ENCODE data around the gene CLEC11A. TPM values are rescaled to one million over a fixed set of nuclear protein-coding genes. Genes with fewer than 3 reads are reported as not detected.

Gene CLEC11A
- total and polyA plus RNA-seq, 2 of the 8 experiments (the other 6 are each of a cell fraction or from before 2014, with no cell fraction given): 4.3 to 17.4 TPM

- H3K4ac ChIP-seq (replicated peaks; ENCODE audit: insufficient read length, low read depth, low read length): no peak overlapping the region
- H4K5ac ChIP-seq (ENCODE audit: insufficient read length, low read depth, low read length): no peak overlapping the region
- H3K18ac ChIP-seq (ENCODE audit: extremely low read depth, low read length): 0 out of 2 replicates have a peak overlapping the region, but pooled peaks have one; percentile 7
- POLR2A ChIA-PET (ENCODE audit: partially characterized antibody): interaction anchor here (0.6 to 11.8 kb wide), 4 partner anchors 61 to 87 kb away, joined by 3 to 72 read pairs (median 3); no protein-coding TSS in a partner anchor
- H3K56ac ChIP-seq (replicated peaks; ENCODE audit: insufficient read length, low read depth, low read length): no peak overlapping the region
- no peak for FAIRE-seq
- H2BK5ac ChIP-seq (ENCODE audit: low read depth, low read length): 0 out of 2 replicates have a peak overlapping the region, but pooled peaks have one; percentile 35
- H4K20me1 ChIP-seq (replicated peaks in 1 of 2; ENCODE audit: control insufficient read depth in 1 of 2, insufficient read depth in 2 of 2, low read length in 2 of 2): peaks cover 3 to 4% of the 10 kb centered on the region in 2 experiments
- no peak overlapping the region for H2BK15ac ChIP-seq (ENCODE audit: low read length)
- TF ChIP-seq SIN3A (conservative IDR thresholded peaks at IDR 0.05 in 1 of 2, IDR thresholded peaks at IDR 0.05 in 1 of 2; ENCODE audit: low read depth in 1 of 2, low read length in 2 of 2) (no peak), ASH2L (IDR thresholded peaks at IDR 0.05; ENCODE audit: low read length) (peak; percentile 83)
- no peak overlapping the region for H2AK5ac ChIP-seq (ENCODE audit: low read depth, low read length)
- H3K27me3 ChIP-seq (replicated peaks in 1 of 4; ENCODE audit: control insufficient read depth in 3 of 4, extremely low read depth in 1 of 4, insufficient read depth in 3 of 4, low read length in 3 of 4): peaks cover 0 to 36% (median 25%) of the 10 kb centered on the region in 4 experiments; a peak in 6 of 7 replicates
- H2BK12ac ChIP-seq (ENCODE audit: low read depth, low read length): no peak overlapping the region
- DNase-seq (ENCODE audit: low read depth in 1 of 2, low spot score in 2 of 2): peak in 1 of 2 experiments; percentile 72
- peak overlapping the region; percentile 38 to 94 (median 56) for H3K4me3 ChIP-seq (ENCODE audit: extremely low read depth in 1 of 4, insufficient read depth in 2 of 4, low read depth in 3 of 4, low read length in 4 of 4)
- CTCF ChIA-PET (ENCODE audit: partially characterized antibody): interaction anchor here (0.6 to 3.6 kb wide), 6 partner anchors 9 to 61 kb away, joined by 3 to 26 read pairs (median 3); no protein-coding TSS in a partner anchor
- no peak overlapping the region for H2AFZ ChIP-seq (ENCODE audit: low read length)
- H2BK20ac ChIP-seq (ENCODE audit: low read length): no peak overlapping the region
- no peaks in the 10 kb centered on the region for H3K9me3 ChIP-seq (ENCODE audit: insufficient read depth in 2 of 2, low read depth in 1 of 2, low read length in 1 of 2)
- no peak overlapping the region; the same call in 1 of the 2 replicates for H4K8ac ChIP-seq (ENCODE audit: extremely low read depth, insufficient read depth, low read length)
- no peaks in the 10 kb centered on the region for H3K79me1 ChIP-seq (ENCODE audit: low read depth, low read length)
- H3K23ac ChIP-seq (ENCODE audit: insufficient read length): no peak overlapping the region
- H3K79me2 ChIP-seq (ENCODE audit: control insufficient read depth in 1 of 2, insufficient read depth in 2 of 2, low read length in 2 of 2): no peaks in the 10 kb centered on the region
- H3K4me2 ChIP-seq (ENCODE audit: insufficient read depth in 1 of 2, low read depth in 2 of 2, low read length in 2 of 2): peak overlapping the region; percentile 49 to 72
- 1% methylated on average over 20 of the region's 74 CpGs; no CpG with 5 or more reads in 1 of the 2 experiments for WGBS, 2 experiments (ENCODE audit: extremely low coverage in 1 of 2, insufficient coverage in 1 of 2, insufficient read length in 1 of 2, insufficient replicate concordance in 2 of 2, low coverage in 1 of 2, low lambda C conversion rate in 2 of 2, missing lambda C conversion rate in 1 of 2)
- H3K23me2 ChIP-seq (ENCODE audit: low read depth, low read length): peaks cover 3% of the 10 kb centered on the region; the same call in 1 of the 2 replicates
- H4K91ac ChIP-seq (replicated peaks; ENCODE audit: insufficient read length, low read length): no peak overlapping the region
- H3K36me3 ChIP-seq (ENCODE audit: control insufficient read depth in 2 of 4, insufficient read depth in 4 of 4, low read length in 3 of 4): no peaks in the 10 kb centered on the region; a peak in 1 of 8 replicates
- H3K4me1 ChIP-seq (replicated peaks in 1 of 4; ENCODE audit: control insufficient read depth in 3 of 4, insufficient read depth in 4 of 4, low read length in 3 of 4): peaks cover 5 to 33% (median 20%) of the 10 kb centered on the region in 4 experiments
- no peak overlapping the region for H3K14ac ChIP-seq (ENCODE audit: insufficient read length)
- no peak overlapping the region for H3K27ac ChIP-seq (ENCODE audit: low read depth, low read length)
- H2BK120ac ChIP-seq (replicated peaks; ENCODE audit: low read depth, low read length): no peak overlapping the region
- no peak overlapping the region for H3K9ac ChIP-seq (replicated peaks in 1 of 4; ENCODE audit: extremely low read depth in 1 of 4, low read depth in 3 of 4, low read length in 3 of 4)
These were observed 4.7 kb upstream of the CLEC11A start for GRCh38 chr19:50718255-50719118.
